ENCODE results near the gene SAMM50. TPM values are rescaled to one million over a fixed set of nuclear protein-coding genes. Genes with fewer than 3 reads are reported as not detected.
A peak's percentile ranks its signal among the peaks of the same experiment; 100 is the strongest.

Gene SAMM50
- total RNA-seq, 3 donors from 2014 or later, result 62.6 to 73.6 (median 64.1) TPM

DNA sequence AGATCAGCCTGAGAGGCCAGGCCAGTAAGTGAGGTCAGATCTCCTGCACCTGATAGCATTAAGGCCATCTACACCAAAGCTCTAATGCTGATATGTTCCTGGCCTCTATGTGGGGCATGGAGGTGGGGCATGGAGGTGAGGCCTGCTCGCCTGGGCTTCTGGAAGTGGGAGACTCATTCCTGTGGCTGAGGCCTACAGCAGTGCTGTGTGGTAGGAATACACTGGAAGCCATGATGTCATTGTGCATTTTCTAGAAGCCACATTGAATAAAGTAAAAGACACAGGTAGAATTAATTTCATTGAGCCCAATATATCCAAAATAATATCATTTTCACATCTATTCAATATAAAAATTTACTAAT is 28.9 kb upstream of the SAMM50 start:
- DNase-seq, result no peak
- no peak overlapping the region for H3K4me3 Mint-ChIP-seq
- no peak for ATAC-seq
- peaks cover 20% of the 10 kb centered on the region for H3K27me3 Mint-ChIP-seq (ENCODE audit: low read depth)
- peaks cover 5% of the 10 kb centered on the region for H3K4me1 Mint-ChIP-seq (ENCODE audit: low read depth)
- H3K36me3 Mint-ChIP-seq (ENCODE audit: insufficient read depth), result no peaks in the 10 kb centered on the region
- H3K9me3 Mint-ChIP-seq, result no peaks in the 10 kb centered on the region

DNA sequence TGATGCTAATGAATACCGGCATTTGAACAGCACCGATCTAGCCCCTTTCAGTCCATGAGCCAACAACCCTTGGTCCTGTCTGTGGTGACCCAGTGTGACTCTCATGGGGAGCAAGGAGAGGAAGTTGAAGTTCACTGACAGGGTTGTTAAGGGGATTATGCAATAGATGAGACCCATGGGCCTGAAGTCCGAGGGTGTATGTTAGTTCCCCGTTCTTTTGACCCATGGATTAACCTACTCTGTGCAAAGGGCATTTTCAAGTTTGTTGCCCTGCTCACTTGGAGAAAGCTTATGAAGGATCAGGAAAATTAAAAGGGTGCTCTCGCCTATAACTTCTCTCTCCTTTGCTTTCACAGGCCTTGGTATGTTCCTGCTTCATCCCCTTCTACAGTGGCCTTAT is 26.8 kb upstream of the SAMM50 start:
- no peaks in the 10 kb centered on the region for H3K36me3 Mint-ChIP-seq (ENCODE audit: insufficient read depth)
- ATAC-seq (no peak), DNase-seq (no peak)
- no peaks in the 10 kb centered on the region for H3K9me3 Mint-ChIP-seq
- H3K4me1 Mint-ChIP-seq (ENCODE audit: low read depth), result peaks cover 1% of the 10 kb centered on the region
- no peak overlapping the region for H3K4me3 Mint-ChIP-seq
- H3K27me3 Mint-ChIP-seq (ENCODE audit: low read depth), result peaks cover 19% of the 10 kb centered on the region

DNA sequence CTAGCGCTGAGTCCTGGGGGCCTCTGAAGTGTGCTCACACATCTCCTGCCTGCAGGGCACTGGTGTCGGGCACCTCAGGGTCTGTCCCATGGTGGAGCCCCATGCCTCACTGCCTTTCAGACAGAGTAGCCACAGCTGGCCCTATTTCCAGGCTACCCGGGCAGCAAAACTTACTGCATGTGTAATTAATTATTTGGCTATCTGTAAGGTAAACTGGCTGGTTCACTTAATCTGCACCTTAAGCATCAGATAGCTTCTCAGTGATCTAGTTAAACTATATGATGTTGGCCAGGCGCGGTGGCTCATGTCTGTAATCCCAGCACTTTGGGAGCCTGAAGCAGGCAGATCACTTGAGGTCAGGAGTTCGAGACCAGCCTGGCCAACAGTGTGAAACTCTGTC is 26.3 kb upstream of the SAMM50 start:
- no peak overlapping the region for H3K4me3 Mint-ChIP-seq
- H3K9me3 Mint-ChIP-seq, result no peaks in the 10 kb centered on the region
- no peaks in the 10 kb centered on the region for H3K36me3 Mint-ChIP-seq (ENCODE audit: insufficient read depth)
- H3K27me3 Mint-ChIP-seq (ENCODE audit: low read depth), result peaks cover 19% of the 10 kb centered on the region
- DNase-seq (no peak), ATAC-seq (no peak)
- H3K4me1 Mint-ChIP-seq (ENCODE audit: low read depth), result peaks cover 1% of the 10 kb centered on the region

DNA sequence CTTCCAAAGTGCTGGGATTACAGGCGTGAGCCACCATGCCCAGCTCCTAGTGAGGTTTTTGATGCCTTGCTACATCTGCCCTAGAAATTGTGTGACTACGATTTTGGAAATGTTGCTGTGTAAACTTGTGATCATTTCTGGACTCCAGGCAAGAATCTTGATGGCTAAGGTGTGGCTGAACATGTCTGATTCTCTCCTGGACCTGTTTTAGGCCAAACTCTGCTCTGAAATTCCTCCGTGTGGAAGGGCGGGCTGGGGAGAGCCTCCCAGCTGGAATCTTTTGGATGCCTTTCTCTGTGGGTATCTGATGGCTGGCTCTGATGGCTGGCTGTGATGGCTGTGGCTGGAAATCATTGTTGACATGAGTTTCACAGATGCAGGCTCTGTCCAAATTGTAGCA is 23.5 kb upstream of the SAMM50 start:
- Mint-ChIP-seq H3K9me3 (no peaks in the 10 kb centered on the region), H3K4me1 (ENCODE audit: low read depth) (no peaks in the 10 kb centered on the region), H3K36me3 (ENCODE audit: insufficient read depth) (no peaks in the 10 kb centered on the region), H3K27me3 (ENCODE audit: low read depth) (peaks cover 25% of the 10 kb centered on the region), H3K4me3 (no peak overlapping the region)
- DNase-seq (no peak), ATAC-seq (no peak)

DNA sequence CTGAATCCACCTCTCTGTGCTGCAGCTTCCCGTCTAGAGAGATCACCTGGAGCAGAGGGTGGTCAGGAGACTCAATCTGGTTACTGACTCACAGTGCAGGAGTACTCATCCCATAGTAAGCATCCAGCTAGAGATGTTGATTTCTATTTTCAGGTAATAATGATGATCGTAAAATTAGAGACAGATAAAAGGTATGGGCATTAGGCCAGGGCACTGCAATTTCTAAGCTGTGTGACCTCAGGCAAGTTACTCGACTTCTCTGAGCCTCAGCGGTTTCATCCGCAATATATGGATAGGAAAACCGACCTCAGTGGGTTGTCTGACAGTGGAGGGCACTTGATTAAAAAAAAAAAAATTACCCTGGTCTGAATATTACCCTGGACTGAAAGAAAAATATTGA is 13.8 kb upstream of the SAMM50 start:
- Mint-ChIP-seq H3K36me3 (ENCODE audit: insufficient read depth) (no peaks in the 10 kb centered on the region), H3K4me1 (ENCODE audit: low read depth) (peaks cover 2% of the 10 kb centered on the region), H3K9me3 (no peaks in the 10 kb centered on the region), H3K4me3 (no peak overlapping the region), H3K27me3 (ENCODE audit: low read depth) (peaks cover 14% of the 10 kb centered on the region)
- no peak for ATAC-seq
- DNase-seq, result no peak

DNA sequence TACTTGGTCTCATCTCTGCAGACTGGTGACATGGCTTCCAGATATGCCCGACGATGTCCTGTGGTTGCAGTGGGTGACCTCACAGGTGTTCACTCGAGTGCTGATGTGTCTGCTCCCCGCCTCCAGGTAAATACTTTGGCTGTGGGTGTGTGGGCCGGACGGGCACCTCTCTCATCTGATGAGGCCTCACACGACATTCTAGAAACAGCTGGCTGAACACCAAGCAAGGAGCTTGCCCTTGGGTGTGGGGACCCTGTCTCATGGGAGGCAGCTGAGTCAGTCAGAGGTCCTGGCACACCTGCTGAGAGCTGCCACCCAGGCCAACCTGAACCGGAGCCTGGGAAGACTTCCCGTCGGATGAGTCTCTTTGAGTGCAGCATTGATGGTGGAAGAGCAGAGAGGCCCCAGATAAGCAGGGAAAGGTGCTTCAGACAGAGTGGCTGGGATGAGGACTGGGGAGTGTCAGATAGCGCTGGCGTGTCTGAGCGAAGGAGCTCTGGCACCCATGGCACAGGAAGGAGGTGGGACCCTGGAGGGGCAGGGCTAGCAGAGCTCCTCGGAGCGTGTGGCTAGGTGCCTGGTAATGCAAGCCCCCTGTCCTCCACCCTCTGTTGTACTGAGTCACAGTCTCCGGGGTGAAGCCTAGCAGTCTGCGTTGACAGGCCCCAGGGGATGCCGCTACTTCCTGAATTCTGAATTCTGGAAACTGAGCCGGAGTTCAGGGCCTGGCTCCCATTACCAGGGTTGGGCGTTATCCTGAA is 10.4 kb upstream of the SAMM50 start:
- no peaks in the 10 kb centered on the region for H3K36me3 Mint-ChIP-seq (ENCODE audit: insufficient read depth)
- H3K27me3 Mint-ChIP-seq (ENCODE audit: low read depth), result peaks cover 14% of the 10 kb centered on the region
- ATAC-seq (no peak), DNase-seq (no peak)
- H3K4me3 Mint-ChIP-seq, result no peak overlapping the region
- no peaks in the 10 kb centered on the region for H3K9me3 Mint-ChIP-seq
- peaks cover 2% of the 10 kb centered on the region for H3K4me1 Mint-ChIP-seq (ENCODE audit: low read depth)

DNA sequence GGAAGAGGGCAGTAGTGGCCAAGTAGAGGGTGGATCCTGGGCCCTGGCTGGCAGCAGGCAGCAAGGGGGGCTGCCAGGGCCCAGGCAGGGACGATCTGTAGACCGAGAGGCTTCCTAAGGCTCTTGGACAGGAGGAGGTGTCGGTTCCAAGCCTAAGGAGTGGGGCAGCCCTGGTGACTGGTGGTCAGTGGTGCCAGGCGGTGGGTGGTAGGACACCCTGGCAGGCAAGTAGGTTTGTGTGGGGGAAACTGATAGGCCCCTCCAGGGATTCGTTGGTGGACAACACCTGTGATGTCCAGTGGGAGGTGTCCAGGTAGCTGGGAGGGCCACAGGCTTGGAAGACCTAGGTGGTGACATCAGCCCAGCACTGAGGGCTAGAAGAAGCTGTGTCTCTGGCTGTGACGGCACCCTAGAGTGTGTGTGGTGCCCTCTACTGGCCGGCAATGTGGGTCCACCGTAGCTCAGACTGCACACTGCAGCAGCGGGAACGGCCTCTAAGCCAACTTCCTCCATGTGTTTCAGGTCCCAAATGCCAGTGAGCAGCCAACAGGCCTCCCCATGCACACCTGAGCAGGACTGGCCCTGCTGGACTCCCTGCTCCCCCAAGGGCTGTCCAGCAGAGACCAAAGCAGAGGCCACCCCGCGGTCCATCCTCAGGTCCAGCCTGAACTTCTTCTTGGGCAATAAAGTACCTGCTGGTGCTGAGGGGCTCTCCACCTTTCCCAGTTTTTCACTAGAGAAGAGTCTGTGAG is 9.4 kb upstream of the SAMM50 start:
- Mint-ChIP-seq H3K4me1 (ENCODE audit: low read depth) (peaks cover 2% of the 10 kb centered on the region), H3K27me3 (ENCODE audit: low read depth) (peaks cover 14% of the 10 kb centered on the region)

DNA sequence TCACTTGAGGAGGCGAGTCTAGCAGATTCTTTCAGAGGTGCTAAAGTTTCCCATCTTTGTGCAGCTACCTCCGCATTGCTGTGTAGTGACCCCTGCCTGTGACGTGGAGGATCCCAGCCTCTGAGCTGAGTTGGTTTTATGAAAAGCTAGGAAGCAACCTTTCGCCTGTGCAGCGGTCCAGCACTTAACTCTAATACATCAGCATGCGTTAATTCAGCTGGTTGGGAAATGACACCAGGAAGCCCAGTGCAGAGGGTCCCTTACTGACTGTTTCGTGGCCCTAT is 8.9 kb upstream of the SAMM50 start:
- Mint-ChIP-seq H3K4me1 (ENCODE audit: low read depth) (peaks cover 2% of the 10 kb centered on the region), H3K9me3 (no peaks in the 10 kb centered on the region), H3K36me3 (ENCODE audit: insufficient read depth) (no peaks in the 10 kb centered on the region), H3K27me3 (ENCODE audit: low read depth) (peaks cover 14% of the 10 kb centered on the region), H3K4me3 (no peak overlapping the region)
- ATAC-seq (peak in 1 of 2 donors; percentile 39), DNase-seq (no peak)

More for the DNA sequence above, 9.4 kb upstream of the SAMM50 start:
- H3K9me3 Mint-ChIP-seq, result no peaks in the 10 kb centered on the region
- DNase-seq (peak; percentile 60), ATAC-seq (peak; percentile 96 to 98)
- no peaks in the 10 kb centered on the region for H3K36me3 Mint-ChIP-seq (ENCODE audit: insufficient read depth)
- H3K4me3 Mint-ChIP-seq, result no peak overlapping the region

DNA sequence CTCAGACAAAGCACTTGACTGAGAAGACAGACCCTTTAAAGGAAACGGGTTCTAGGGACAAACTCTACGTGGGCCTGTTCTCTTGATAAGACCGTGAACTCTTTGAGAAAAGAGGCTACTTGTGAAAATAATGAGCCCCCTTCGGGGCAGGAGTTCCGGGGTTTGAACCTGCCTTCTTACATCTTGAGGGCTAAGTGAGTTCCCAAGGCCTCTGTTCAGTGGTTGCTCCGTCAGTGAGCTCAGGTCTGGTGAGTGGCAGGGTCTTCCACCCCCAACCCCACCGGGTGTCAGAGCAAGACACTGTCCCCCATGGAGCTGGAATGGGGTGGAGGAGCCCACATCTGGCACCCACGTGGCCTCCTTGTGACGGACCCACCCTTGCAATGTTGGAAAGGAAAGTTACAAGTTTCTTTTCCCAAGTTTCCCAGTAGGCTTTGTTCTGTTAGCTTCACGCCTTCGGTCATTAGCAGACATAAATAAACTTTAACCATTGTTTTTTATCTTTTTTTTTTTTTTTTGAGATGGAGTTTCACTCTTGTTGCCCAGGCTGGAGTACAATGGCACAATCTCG is 6.3 kb upstream of the SAMM50 start:
- Mint-ChIP-seq H3K9me3 (no peaks in the 10 kb centered on the region), H3K27me3 (ENCODE audit: low read depth) (peaks cover 13% of the 10 kb centered on the region), H3K4me3 (no peak overlapping the region), H3K4me1 (ENCODE audit: low read depth) (peaks cover 2% of the 10 kb centered on the region), H3K36me3 (ENCODE audit: insufficient read depth) (no peaks in the 10 kb centered on the region)
- ATAC-seq (no peak), DNase-seq (no peak)

DNA sequence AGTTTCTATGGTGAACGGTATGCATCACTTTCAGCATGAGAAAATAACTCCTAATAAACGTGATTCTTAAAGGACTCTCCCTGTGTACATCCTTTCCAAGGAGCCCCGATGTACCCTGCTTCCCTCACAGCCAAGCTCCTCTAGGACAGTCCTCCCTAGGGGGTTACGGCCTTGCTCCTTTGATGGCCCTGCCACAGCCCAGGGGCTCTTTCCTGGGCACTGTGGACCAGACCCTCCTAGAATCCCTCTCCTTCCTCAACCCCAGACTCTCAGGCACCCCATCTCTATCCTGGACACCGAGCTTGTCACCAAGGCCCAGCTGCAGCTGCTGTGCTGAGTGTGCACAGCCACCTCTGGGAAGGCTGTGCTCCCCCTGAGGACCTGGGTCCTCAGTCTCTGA is 3.9 kb upstream of the SAMM50 start:
- DNase-seq, result no peak
- Mint-ChIP-seq H3K4me1 (ENCODE audit: low read depth) (peaks cover 16% of the 10 kb centered on the region), H3K27me3 (ENCODE audit: low read depth) (peaks cover 2% of the 10 kb centered on the region), H3K4me3 (no peak overlapping the region), H3K9me3 (no peaks in the 10 kb centered on the region), H3K36me3 (ENCODE audit: insufficient read depth) (peaks cover 1% of the 10 kb centered on the region)
- no peak for ATAC-seq

DNA sequence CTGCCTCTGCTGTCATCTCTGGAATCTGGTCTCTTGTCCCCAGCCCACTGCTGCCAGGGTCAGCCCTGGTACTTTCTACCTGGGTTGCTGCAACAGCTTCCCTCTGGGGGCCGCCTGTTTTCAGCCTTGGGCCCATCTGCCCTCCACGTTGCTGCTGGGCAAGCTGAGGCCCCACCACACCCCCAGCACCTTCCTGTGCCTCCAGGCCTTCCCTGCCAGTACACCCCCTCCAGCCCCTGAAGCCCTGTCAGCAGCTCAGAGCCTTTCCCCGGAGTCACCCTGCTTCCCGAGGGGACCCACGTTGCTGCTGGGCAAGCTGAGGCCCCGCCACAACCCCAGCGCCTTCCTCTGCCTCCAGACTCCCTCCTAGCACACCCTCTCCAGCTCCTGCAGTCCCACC is 3.3 kb upstream of the SAMM50 start:
- no peak for ATAC-seq
- H3K4me3 Mint-ChIP-seq, result no peak overlapping the region

DNA sequence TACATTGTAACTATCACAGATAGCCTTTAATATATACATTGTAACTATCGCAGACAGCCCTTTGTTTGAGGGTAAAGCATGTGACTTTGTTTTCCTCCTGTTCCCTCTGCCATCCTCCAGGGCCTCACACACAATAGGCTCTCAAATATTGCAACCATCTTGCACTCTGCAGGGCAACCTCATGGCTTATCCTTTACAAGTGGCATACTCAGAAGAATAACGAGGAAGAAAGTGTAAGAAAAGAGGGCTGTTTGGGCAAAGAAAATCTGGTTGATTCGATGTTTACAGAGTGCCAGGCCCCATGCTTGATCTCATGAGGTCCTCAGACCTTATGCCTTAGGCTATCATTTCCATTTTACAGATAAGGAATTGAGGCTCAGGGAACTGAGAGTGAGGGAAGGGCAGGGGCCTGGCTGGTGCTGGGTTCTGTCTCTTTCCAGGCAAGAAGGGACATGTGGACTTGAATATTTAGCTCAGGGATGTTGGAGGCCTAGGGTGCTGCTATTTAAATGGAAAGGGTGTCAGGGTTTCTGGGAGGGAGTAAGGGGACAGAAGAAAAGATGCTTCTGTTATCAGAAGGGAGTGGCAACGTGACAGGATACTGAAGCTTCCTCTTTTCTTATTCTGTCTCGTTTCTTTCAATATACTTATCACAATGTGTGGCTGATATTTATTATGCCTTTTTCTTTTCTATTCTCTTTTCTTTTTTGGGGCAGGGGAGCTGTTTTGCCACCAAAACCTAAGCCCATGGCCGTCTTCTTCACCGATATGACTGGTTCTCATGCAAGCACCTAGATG is 1.1 kb upstream of the SAMM50 start:
- DNase-seq (no peak), ATAC-seq (no peak)
- H3K9me3 Mint-ChIP-seq, result no peaks in the 10 kb centered on the region
- peaks cover 6% of the 10 kb centered on the region for H3K36me3 Mint-ChIP-seq (ENCODE audit: insufficient read depth)
- H3K27me3 Mint-ChIP-seq (ENCODE audit: low read depth), result peaks cover 2% of the 10 kb centered on the region
- H3K4me3 Mint-ChIP-seq, result peak overlapping the region; percentile 97
- H3K4me1 Mint-ChIP-seq (ENCODE audit: low read depth), result peaks cover 33% of the 10 kb centered on the region

More for the DNA sequence above, 3.3 kb upstream of the SAMM50 start:
- H3K27me3 Mint-ChIP-seq (ENCODE audit: low read depth), result peaks cover 2% of the 10 kb centered on the region
- no peak for DNase-seq
- H3K9me3 Mint-ChIP-seq, result no peaks in the 10 kb centered on the region
- peaks cover 3% of the 10 kb centered on the region for H3K36me3 Mint-ChIP-seq (ENCODE audit: insufficient read depth)
- peaks cover 22% of the 10 kb centered on the region for H3K4me1 Mint-ChIP-seq (ENCODE audit: low read depth)

DNA sequence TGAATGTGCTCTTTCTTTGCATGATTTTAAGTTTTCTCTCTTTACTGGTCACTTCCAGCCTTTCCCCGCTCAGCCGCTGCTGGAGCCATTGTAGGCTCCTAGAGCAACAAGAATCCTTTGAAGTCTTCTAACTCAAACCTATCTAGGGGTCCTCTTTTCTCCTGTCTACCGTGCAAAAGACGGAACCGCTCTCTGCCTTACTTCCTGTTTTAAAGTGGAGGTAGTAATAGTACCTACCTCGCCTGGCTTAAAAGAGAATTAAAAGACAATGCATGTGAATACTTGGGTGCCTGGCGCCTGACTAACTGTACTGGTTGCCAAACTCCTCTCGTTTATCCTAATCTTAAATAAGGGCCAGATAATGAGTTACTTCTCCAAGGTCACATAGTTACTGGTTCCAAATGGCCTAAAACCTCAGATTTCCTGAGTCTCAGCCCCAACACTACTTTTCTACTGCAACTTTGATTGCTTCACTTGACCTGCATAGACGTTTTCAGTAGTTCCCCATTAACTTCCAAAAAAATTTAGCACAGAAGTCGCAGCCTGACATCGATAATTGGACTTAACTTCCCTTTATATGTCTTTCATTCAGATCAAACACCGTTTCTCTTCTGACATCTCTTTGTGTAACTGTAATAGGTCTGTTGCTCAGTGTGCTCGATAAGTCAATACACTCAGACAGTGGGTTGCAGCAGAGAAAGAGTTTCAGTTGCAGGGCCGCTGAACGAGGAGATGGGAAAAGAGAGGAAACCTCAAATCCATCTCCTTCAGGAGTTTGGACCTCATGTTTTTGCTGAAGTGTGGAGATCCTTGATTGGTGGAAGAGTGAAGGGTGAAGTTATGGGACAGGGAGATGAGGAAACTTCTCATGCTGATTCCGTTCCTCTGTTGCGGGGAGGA is 891 bp downstream of the SAMM50 start:
- peaks cover 2% of the 10 kb centered on the region for H3K27me3 Mint-ChIP-seq (ENCODE audit: low read depth)
- DNase-seq (no peak), ATAC-seq (peak in 1 of 2 donors; percentile 22)
- H3K4me1 Mint-ChIP-seq (ENCODE audit: low read depth), result peaks cover 38% of the 10 kb centered on the region
- H3K36me3 Mint-ChIP-seq (ENCODE audit: insufficient read depth), result peaks cover 6% of the 10 kb centered on the region
- H3K4me3 Mint-ChIP-seq, result peak overlapping the region; percentile 97
- no peaks in the 10 kb centered on the region for H3K9me3 Mint-ChIP-seq

Data from activated T-cell treated with anti-CD3 and anti-CD28 coated beads, Interleukin-2, amount 50 U/mL, for 4 hours (primary cell).